ENCODE measurements around the gene ZNF793.

DNA sequence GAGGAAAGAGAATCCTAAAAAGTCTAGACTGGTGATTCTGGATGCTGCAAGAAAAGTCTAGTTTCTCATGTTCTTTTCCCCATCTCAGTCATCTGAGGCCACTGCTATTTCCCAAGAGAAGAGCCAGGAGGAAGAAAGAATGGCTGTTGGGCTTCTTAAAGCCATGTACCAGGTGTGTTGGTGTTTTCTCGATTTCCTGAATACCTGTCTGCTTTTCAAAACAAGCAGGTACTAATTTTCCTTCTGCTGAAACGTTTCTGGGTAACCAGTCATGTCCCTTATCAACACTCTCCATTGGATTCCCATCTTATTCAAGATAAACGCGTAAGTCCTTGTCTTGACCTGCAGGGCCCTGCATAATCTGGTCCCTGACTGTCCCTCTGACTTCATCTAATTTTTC is 36.5 kb upstream of the ZNF793 start:
- TF ChIP-seq, protein P1, sequence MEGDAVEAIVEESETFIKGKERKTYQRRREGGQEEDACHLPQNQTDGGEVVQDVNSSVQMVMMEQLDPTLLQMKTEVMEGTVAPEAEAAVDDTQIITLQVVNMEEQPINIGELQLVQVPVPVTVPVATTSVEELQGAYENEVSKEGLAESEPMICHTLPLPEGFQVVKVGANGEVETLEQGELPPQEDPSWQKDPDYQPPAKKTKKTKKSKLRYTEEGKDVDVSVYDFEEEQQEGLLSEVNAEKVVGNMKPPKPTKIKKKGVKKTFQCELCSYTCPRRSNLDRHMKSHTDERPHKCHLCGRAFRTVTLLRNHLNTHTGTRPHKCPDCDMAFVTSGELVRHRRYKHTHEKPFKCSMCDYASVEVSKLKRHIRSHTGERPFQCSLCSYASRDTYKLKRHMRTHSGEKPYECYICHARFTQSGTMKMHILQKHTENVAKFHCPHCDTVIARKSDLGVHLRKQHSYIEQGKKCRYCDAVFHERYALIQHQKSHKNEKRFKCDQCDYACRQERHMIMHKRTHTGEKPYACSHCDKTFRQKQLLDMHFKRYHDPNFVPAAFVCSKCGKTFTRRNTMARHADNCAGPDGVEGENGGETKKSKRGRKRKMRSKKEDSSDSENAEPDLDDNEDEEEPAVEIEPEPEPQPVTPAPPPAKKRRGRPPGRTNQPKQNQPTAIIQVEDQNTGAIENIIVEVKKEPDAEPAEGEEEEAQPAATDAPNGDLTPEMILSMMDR (conservative IDR thresholded peaks at IDR 0.05 in 1 of 2, IDR thresholded peaks at IDR 0.05 in 1 of 2; ENCODE audit: extremely low read depth in 1 of 2, insufficient read depth in 1 of 2, low read depth in 1 of 2, low read length in 2 of 2): no peak
- no peak for TF ChIP-seq EZH2 (IDR thresholded peaks at IDR 0.05; ENCODE audit: borderline replicate concordance, low read length)

Measured in mammary epithelial cell (primary cell).